ENCODE measurements around the gene UCN.

DNA sequence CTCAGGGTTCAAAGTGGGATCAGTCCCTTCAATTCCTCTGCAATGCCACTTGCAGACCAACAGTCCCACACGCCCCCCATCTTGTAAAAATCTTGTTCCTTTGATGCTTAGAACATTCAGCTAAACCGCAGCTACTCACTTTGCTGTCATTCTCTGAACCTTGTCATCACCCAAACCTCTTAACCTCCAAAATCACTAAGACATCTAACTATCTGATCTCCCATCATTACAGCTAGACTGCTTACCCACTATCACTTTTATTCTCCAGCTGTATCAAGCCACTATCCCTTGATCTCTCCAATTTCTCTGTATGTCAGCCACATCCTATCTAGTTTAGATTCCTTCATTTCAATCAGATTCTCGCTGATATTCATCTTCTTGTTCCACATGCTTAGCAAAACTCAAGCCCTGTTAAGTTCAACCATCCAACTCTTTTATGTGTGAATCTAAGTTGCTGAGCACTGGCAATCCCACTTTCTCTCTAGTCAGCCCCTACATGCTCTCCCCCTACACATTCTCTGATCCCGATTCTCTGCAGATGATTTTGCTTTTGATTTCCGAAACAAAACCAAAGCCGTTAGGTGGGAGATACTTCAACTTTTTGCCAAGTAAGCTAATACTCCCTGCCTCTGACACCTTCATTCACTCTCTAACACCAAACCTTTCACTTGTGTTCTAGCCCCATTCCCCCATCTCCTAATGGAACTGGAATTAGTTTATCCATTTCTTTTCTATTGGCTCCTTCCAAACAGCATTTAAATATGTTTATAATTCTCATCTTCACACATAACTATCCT, 43.8 kb upstream of the UCN start:
- no peak for TF ChIP-seq POLR2A (IDR thresholded peaks at IDR 0.05; ENCODE audit: low read length)
- TF ChIP-seq GATA1 (IDR thresholded peaks at IDR 0.05; ENCODE audit: low read depth, low read length): no peak

Data from erythroblast (primary cell).